ENCODE data around the gene MED8.
A peak's percentile ranks its signal among the peaks of the same experiment; 100 is the strongest.
"Not testable (repeated sequence)": the region's sequence is repeated elsewhere in the genome, so short reads cannot be mapped to it uniquely, and the experiment has no call there.

MED8 gene

DNA sequence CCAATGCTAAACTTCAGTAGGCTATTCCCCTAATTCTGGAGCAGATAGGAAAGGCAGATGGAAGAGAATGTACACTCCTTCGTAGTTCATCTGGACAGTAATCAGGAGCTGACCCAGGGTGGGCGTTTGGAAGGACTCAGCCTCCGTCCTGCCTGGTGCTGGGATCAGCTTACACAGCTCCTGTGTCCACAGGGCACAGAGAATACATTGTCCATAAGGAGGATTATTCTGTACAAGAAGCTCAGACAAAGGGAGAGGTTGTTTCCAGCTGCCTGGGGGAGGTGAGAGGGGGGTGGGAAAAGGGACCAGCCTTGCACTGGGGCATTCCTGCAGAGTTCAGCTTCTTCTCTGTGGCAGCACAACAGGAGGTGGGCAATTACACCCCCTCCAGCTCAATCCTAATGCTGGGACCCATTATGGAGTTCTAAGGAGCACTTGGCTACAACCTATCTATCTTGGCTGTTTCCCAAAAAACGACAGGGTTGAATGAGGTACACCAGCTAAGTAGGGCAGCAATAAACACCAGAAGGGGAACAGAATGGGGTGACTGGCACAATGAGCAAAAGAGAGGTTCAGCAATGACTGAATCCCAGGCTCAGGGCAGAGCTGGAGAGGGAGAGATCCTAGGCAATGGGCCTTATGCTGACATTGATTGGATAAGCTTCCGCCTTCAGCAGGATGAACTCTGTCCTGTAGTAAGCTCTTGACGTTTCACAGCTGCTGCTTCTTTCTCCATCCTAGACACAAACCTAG lies 7.4 kb downstream of the MED8 start:
- DNase-seq, result no peak

DNA sequence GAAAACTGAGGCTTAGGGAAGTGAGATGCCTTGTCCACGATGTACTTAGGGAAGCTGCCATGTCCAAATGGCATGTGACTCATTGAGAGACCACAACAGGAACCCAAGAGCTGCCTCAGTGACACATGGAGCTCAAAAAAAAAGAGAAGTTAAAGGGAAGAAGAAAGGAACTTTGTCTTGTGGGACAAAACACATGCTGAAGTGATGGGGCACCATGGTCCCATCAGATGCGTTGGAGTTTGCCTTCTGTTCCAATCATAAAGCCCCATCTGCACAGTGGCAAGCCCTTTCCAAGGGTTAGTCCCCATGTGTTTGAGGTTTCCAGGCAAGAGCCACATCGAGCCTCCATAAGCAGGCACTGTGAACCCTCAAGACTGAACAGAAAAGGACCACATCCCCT lies 8.0 kb downstream of the MED8 start:
- no peak for DNase-seq

DNA sequence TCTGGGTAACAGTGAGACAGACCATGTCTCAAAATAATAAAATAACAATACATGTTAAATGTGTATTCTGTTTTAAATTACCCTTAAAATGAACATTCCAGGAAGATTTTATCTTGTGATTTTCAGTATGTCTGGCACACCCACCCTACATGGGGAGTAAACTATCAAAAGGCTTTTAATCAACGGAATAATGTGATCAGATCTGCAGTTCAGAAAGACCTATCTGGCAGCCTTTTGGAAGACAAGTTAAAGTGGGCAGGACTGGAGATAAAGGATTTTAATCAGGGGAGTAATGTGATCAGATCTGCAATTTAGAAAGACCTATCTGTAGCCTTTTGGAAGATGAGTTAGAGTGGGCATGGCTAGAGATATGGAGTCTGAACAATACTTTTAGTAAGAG lies 10.1 kb downstream of the MED8 start:
- DNase-seq, result no peak

DNA sequence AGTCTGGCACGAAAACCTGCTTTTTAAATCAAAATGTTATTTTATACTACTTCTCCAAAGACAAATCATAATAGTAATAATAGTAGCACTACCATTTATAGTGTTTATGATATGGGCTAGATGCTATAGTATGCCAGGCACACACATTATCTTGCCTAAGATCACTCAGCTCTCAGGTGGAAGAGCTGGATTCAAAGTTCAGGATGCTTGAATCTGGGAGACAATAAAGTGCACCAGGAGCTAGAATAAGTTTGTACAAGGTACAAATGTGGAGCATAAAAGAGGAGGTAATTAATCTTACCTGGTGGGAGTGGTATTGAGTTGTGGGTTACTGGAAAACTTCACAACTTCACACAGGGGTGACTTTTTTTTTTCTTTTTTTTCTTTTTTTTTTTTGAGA lies 11.8 kb downstream of the MED8 start:
- no peak for DNase-seq

DNA sequence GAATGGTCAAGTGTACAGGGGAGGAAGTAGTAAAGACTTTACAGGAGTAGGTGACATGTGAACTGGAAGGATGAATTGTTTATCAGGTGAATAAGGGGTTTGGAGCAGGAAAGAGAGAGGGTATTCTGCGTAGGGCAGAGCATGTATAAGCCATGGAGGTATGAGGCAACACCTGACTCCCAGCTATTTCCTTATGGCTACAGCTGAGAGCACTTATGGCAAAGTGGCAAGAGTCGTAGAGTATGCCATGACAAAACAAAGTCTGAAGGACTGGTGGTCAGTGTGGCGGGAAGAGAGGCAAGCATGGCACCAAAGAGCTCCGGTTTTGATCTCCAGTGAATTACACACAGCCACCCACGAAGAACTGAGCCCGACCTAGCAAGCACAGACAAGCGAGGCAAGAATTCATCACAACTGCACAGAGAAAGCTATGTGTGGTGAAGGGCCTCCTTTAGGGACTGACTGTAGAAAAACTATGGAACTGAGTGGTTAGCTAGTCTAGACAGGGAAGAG lies 12.8 kb downstream of the MED8 start:
- no peak for DNase-seq

DNA sequence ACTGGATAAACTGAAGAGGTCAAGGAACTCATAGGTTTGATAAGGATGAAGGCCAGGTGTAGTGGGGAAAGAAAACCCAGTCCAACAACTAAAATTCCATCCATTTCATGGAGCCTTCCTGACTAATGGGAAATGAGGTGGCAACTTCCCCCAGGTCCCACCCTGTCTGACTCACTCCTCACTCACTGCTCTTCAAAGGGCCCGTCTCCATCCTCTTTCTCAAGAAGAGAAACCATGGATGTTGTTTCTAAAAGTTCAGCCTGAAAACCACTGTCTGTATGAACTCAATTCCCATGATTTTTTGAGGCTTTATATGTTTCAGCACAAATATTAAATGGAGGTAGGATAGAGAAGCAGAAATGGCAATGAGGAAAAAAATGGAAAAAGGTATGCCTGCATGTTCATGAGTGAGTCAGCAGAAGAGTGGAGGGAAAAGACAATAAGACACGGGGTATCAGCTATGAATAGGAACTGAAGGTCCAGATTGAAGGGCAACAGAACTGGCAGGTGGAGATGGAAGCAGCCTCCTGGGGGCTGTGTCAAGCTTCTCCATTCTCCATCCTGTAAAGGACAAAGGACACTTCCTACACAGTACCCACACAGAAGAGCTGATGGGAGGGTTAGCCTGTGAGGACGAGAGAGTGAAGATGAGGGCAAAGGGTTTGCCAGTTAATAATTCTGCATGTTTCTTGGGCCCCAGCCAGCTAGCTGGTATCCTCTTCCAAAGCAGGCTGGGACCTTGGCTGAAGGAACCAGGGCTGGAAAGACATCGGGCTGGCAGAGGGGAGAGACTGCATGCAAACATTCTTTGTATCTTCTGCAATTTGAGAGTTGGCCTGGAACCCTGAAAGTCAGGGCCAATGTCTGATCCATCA lies 16.3 kb downstream of the MED8 start:
- no peak for DNase-seq

DNA sequence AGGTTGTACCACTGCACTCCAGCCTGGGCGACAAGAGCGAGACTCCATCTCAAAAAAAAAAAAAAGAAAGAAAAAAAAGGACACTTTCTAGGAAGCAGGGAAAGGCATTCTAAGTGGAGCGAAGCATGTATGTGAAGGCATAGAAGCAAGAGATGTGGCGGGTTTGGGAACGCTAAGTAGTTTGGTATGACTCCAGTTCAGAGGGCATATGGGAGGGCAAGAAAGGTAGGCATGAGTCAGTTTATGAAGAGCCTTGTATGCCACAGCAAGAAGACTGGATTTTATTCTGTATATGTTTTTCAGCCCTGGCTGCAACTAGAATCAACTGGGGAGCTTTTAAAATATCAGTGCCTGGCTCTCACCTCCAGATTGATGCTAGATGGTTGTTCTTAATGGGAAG lies 17.4 kb downstream of the MED8 start:
- DNase-seq, result no peak

DNA sequence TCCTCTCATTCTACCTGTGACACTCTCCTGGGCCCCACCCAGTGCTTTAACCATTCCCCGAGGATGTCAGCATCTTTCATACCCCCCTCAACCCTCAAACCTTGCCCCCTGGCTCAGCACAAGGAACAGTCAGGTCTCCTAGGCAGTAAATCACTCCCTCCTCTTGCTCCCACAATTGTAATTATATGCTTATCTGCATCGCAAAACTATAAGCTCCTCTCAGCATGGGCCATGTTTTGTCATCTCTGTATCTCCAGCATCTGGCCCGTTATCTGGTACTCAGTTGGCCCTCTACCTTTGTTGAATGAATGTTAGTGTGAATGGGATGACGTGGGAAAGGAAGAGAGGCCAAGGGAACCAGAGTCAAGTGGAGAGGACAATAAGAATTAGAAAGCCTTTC lies 19.0 kb downstream of the MED8 start:
- DNase-seq, result no peak

DNA sequence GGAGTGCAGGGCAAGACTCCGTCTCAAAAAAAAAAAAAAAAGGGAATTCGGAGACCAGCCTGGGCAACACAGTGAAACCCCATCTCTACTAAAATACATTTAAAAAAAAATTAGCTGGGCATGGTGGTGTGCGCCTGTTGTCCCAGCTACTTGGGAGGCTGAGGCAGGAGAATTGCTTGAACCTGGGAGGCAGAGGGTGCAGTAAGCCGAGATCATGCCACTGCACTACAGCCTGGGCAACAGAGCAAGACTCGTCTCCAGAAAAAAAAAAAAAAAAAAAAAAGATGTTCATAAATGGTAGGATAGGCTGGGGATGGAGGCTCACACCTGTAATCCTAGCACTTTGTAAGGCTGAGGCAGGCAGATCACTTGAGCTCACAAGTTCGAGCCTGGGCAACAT lies 19.8 kb downstream of the MED8 start:
- DNase-seq, result not testable (repeated sequence)

DNA sequence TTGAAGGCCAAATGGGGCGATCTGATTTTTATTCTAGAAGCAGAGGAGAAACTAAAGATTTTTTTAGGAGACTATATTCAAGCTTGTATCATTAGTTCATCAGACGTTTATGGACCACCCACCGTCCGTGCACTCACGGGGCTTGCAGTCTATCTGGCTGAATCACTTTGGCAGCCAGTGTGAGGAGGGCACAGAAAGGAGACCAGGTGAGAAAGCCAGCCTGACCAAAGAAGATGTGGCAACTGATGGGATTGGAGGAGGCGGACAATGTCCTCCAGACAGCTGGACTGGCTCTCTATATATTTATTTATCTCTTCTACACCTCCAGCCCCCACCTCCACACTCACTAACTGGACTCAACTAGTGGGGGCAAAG lies 21.0 kb downstream of the MED8 start:
- no peak for DNase-seq

DNA sequence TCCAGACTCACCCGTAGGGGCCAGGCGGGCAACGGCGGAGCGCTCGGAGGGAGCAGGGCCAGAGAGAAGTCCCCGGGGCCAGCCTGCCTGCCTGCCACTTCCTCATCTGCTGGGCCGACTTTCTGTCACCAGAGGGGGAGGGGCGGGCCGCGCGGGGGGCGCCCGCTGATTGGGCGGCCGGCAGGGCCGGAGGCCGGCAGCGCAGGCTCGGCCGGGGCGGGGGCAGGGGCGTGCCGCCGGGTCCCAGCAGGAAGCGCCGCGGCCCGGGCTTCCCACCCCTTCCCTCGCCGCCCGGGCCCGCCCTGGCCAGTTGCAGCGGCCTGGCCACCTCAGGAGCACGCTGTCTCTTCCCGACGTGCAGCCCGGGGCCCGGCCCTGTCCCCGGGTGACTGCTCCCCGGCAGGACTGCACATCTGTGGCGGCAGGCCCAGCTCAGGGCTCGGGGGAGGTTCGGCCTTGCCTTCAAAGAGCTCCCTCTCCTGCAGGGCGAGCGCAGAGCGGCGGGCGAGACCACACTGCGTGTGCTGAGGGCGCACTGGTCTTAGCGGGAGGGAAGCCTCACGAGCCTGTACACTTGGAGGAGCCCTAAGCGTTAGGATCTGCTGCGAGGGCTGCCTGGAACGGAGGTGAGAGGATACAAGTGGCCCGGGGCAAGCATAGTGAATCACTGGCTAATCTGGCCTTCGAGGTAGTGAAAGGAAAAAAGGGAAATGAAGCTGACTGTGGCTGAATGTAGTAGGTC lies 21.5 kb downstream of the MED8 start, which contains the start of gene ELOVL1:
Gene ELOVL1 (minus strand): TSS at position 108 of the 742 bp plus-strand sequence. CDS start 2,402 bp downstream, outside the sequence.
- peak; percentile 6 for DNase-seq

DNA sequence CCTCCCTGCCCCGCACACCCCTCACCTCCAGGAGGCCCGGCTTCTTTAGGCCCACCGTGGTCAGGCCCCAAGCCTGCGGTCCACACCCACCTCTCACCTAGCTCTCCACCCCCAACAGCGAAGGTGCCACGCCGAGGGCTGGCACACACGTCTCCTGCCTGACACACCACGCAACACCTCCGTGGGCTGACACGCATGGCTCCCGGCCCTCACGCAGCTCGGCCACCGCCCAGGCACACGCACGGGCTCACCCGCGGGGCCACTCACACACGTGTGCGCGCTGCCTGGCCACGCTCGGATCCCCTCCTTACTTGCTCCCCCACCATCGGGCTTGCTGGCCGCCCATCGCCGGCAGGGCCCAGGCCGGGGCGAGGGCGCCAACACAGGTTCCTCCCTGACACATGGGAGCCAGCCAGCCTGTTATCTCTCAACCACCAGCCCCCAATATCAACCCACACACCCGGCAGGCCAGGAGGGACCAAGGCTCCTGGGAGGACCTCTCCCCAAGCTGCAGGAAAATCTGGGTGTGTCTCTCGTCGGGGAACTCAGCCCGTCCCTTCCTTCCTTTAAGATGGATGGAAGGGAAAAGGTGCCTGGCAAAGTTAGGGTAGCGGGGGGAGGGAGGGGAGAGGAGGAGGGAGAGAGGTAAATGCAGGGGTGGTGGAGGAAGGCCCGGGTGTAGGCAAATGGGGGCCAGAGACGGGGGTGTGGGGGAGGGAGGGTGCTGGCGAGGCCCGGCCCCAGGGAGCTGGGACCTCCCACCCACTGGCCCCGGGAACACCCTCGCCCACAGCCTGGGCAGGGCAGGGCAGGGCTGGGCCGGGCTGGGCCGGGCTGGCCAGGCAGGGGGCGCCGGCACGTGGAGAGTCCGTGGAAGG lies 22.3 kb downstream of the MED8 start:
- DNase-seq, result no peak

DNA sequence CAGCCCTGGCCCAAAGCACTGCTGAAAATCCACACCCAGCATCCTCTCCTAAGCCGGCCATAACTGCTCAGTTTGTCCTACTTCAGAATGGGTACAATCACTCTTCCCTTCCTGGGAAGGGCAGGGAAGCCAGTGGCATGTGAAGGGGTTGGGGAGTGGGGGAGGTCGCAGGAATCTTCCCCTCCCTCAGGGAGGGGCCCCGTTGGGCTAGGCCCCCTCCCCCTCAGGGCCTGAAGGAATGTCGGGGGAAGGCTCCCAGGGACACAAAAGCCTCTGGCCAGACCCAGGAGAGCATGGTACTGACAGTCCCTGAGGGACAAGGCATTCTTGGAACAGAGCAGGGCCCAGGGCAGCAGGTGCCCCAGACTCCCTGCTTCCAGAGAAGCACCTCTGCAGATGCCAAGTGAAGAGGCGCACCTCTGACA lies 23.0 kb downstream of the MED8 start:
- no peak for DNase-seq

DNA sequence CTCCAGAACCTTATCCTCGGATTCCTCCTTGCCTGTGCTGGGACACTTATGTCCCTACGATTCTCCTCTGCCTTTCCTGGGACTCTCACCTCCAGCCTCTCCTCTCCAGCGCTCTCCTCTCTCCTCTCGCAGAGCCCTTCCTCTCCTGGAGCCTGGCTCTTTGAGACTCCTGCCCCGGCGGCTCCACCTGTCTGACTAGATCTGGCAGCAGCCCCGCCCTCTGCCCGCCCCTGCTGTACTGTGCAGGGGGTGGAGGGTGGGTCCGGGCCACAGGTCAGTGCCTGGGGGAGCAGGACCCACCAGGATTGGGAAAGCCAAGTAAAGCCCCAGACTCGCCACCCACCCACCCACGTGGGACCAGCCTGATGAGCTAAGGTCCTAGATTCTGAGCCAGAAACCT lies 23.4 kb downstream of the MED8 start:
- no peak for DNase-seq

DNA sequence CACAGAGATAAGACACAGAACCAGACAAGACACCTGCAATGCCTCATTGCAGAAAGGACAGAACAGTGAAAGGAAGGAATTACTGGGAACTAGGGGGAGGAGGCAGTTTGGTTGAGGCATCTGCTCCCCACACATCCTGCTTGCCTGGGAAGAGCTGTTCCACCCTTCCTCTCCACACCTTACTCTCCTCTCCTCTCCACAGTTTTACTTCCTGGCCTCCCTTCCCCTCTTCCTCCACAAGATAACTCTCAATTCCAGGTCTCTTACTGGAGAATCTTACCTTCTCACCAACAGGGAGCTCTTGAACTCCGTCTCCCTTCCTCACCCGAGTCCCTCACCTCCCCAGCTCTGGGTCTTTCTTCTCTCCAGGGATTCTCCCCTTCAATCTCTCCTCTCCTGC lies 23.9 kb downstream of the MED8 start:
- DNase-seq, result no peak

DNA sequence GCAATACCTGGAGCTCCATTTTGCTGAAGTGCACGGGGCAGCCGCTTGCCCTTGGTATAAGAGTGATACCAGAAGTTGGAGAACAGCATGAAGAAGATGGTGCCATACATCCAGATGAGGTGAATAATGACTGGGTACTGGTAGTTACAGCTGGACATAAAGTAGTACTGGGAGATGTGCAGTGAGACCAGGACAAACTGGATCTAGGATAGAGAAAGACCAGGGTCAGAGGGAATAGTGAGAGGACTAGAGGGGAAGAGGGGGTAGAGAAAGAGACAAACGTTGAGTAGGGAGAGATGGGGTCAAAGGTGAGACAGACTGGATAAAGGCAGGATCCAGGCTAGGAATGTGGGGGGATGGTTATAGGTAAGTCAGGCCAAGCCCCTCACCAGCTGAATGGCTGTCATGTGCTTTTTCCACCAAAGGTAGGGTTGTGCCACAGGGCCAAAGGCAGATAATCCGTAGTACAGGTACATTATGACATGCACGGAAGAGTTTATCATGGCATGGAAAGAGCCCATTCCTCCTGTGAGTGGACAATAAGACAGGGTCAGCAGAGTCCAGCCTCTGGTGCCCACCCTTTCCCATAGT lies 25.6 kb downstream of the MED8 start:
- DNase-seq, result no peak

DNA sequence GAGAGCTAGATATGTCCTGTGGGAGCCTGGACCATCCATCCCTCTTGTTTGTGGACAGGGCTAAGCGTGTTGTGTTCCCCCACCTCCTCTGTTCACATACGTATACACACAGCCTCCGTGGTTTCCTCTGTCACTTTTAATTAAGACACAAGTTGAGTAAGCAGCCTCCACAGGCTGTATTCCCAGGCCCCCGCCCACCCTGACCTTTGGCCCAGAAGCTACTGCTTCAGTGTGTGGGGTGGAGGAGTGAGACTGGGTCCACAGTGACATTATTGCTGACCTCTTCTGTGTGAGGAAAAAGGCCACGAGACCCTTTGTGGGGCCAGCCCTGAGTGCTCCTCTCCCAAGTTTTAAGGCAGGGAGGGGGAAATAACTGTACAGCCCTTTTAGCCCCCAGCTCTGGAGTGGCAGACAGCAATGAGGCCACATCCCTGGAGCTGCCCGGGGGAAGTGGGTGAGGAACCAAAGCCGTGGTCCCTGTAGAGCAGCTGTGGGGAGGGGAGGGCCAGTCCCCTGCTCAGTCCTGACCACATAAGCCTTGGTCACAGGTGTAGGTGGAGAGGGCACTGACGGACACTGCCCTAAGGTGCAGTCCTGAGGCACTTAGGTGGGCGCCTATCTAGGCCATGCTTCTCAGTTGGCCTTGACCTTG lies 26.2 kb downstream of the MED8 start:
- no peak for DNase-seq

DNA sequence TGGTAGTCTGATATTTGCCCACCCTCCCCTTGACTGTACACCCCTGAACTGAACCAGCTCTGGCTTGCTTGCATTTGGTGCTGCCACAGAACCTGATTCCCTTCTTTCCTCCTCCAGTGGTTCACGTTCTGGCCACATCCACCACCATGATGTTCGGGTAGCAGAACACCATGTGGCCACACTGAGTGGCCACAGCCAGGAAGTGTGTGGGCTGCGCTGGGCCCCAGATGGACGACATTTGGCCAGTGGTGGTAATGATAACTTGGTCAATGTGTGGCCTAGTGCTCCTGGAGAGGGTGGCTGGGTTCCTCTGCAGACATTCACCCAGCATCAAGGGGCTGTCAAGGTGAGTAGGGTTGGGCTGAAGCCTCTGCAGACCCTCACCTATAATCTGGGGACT lies 29.0 kb downstream of the MED8 start:
- DNase-seq, result no peak

DNA sequence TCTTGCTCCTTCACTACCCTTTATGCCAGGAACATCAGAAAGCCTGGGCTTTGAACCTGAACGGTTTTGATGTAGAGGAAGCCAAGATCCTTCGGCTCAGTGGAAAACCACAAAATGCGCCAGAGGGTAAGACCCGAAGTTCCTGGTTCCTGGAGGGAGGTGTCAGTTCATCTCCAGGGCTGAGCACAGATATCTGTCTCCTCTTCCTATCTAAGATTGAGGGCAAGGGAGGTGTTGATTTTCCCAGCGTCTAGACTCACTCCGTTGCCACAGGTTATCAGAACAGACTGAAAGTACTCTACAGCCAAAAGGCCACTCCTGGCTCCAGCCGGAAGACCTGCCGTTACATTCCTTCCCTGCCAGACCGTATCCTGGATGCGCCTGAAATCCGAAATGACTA lies 29.9 kb downstream of the MED8 start:
- DNase-seq, result no peak

DNA sequence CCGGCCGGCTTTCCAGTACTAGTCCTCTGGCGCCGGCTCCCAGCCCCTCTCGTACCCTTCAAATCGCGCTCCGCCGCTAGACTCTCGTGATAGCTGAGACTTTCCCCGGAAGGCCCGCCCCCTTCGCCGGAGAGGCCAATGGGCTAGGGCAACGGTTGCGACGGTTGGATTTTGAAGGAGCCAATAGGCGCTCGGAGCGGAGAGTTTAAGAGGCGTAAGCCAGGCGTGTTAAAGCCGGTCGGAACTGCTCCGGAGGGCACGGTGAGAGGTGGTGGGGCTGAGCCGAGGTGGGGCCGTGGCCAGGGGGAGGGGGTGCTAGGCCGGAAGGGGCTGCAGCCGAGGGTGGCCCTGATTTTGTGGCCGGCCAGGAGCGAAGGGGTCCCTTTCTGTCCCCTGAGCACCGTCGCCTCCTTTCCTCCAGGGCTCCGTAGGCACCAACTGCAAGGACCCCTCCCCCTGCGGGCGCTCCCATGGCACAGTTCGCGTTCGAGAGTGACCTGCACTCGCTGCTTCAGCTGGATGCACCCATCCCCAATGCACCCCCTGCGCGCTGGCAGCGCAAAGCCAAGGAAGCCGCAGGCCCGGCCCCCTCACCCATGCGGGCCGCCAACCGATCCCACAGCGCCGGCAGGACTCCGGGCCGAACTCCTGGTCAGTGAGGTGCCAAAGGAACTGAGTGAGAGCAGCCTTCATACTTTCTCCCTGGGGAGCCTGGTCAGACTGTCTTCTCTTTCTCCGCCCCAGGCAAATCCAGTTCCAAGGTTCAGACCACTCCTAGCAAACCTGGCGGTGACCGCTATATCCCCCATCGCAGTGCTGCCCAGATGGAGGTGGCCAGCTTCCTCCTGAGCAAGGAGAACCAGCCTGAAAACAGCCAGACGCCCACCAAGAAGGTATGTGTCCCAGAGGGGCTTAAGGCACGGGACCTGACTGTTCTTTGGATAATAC lies 30.6 kb downstream of the MED8 start, which contains the start of gene CDC20:
Gene CDC20 (plus strand): TSS at position 236 of the 948 bp plus-strand sequence. CDS start 235 bp downstream, at position 471.
- DNase-seq, result peak; percentile 86

All from NCI-H1436 treated with DMSO at 0.1 percent for 48 hours (cell line).